IMR-90 (cell line): Measurements from ENCODE around the gene VSIR. TPM values are rescaled to one million over a fixed set of nuclear protein-coding genes. Genes with fewer than 3 reads are reported as not detected.

ENCODE experiments used
- ATAC-seq: fragments of 200-7000 bp; cut with Tn5 transposase; 2 replicates; pipeline ENCODE4 v1.9.1; 2020; ENCODE audit warnings: low read depth, mild to moderate bottlenecking, moderate library complexity
- BruUV-seq: library from RNA; stranded (reverse); fragments of 400-500 nt; replicated peaks from 2 replicates; lab custom pipeline; 2021; lab: Mats Ljungman, UMichigan
- CTCF ChIA-PET: fragments of 300-600 bp; formaldehyde crosslinking; extraction: SDS; loops from one replicate; lab custom pipeline; 2021; ENCODE audit warnings: antibody characterized with exemption; lab: Yijun Ruan, JAX
- POLR2A ChIA-PET: fragments of 300-600 bp; sonication (Branson Sonifier 250); formaldehyde crosslinking; loops from one replicate; lab custom pipeline; 2022; ENCODE audit warnings: antibody characterized with exemption; ENCODE audit not compliant: unreplicated experiment; lab: Charles Lee
- DNase-seq: peaks from one replicate; pipeline ENCODE4 v3.0.0; 2013
- H2AFZ ChIP-seq: replicated peaks from 2 replicates; pipeline ENCODE3; 2013; ENCODE audit warnings: low read length, mild to moderate bottlenecking; ENCODE audit not compliant: poor library complexity
- H2AK5ac ChIP-seq: 2 replicates; pipeline ENCODE4 v1.6.1; 2013; ENCODE audit warnings: low read depth, low read length, inconsistent platforms
- H2AK9ac ChIP-seq: replicated peaks from 2 replicates; pipeline ENCODE3; 2013; ENCODE audit warnings: mild to moderate bottlenecking, low read depth, low read length, moderate library complexity; ENCODE audit not compliant: poor library complexity
- H2BK120ac ChIP-seq: 2 replicates; pipeline ENCODE4 v1.6.1; 2013; ENCODE audit warnings: low read depth, low read length, inconsistent platforms
- H2BK15ac ChIP-seq: 3 replicates; pipeline ENCODE4 v1.6.1; 2013; ENCODE audit warnings: low read depth, low read length, inconsistent platforms
- H2BK20ac ChIP-seq: 2 replicates; pipeline ENCODE4 v1.6.1; 2013; ENCODE audit warnings: low read depth, mild to moderate bottlenecking, inconsistent platforms, low read length, moderate library complexity
- H2BK5ac ChIP-seq: 2 replicates; pipeline ENCODE4 v1.6.1; 2013; ENCODE audit warnings: mild to moderate bottlenecking, low read depth, low read length, inconsistent platforms; ENCODE audit not compliant: poor library complexity, severe bottlenecking
- H3K14ac ChIP-seq: replicated peaks from 2 replicates; pipeline ENCODE4 v1.6.1; 2013; ENCODE audit warnings: low read depth, low read length, inconsistent platforms
- H3K18ac ChIP-seq: 2 replicates; pipeline ENCODE4 v1.6.1; 2013; ENCODE audit warnings: low read depth, low read length, control low read depth
- H3K23ac ChIP-seq: 2 replicates; pipeline ENCODE4 v1.6.1; 2013; ENCODE audit warnings: low read depth, low read length, inconsistent platforms
- H3K27ac ChIP-seq: 2 replicates; pipeline ENCODE4 v1.5.1; 2013; ENCODE audit warnings: mild to moderate bottlenecking, control low read depth, low read length; ENCODE audit not compliant: insufficient read depth
- H3K27me3 ChIP-seq: 2 replicates; pipeline ENCODE4 v1.6.1; 2013; ENCODE audit warnings: low read length; ENCODE audit not compliant: control insufficient read depth, insufficient read depth
- H3K36me3 ChIP-seq: 2 replicates; pipeline ENCODE4 v1.6.1; 2013; ENCODE audit warnings: low read length, mixed read lengths; ENCODE audit not compliant: control insufficient read depth, insufficient read depth
- H3K4ac ChIP-seq: 2 replicates; pipeline ENCODE4 v1.6.1; 2013; ENCODE audit warnings: low read depth, low read length, inconsistent platforms
- H3K4me1 ChIP-seq: 2 replicates; pipeline ENCODE4 v1.6.1; 2013; ENCODE audit warnings: low read length, mixed read lengths; ENCODE audit not compliant: control insufficient read depth, insufficient read depth
- H3K4me2 ChIP-seq: 2 replicates; pipeline ENCODE4 v1.6.1; 2013; ENCODE audit warnings: low read depth, mild to moderate bottlenecking, control low read depth, low read length, moderate library complexity
- H3K4me3 ChIP-seq: 2 replicates; pipeline ENCODE4 v1.5.1; 2013; ENCODE audit warnings: low read depth, mild to moderate bottlenecking, control low read depth, low read length, moderate library complexity; ENCODE audit not compliant: insufficient read depth
- H3K56ac ChIP-seq: 2 replicates; pipeline ENCODE4 v1.6.1; 2013; ENCODE audit warnings: low read length, inconsistent platforms; ENCODE audit not compliant: insufficient read depth; ENCODE audit errors: extremely low read depth
- H3K79me1 ChIP-seq, 2 experiments: 2 replicates each; pipeline ENCODE4 v1.6.1; 2013; ENCODE audit warnings: low read length in 2 of 2, inconsistent platforms in 1 of 2, low read depth in 1 of 2
- H3K9ac ChIP-seq: 2 replicates; pipeline ENCODE4 v1.6.1; 2013; ENCODE audit warnings: low read depth, low read length, control low read depth
- H3K9me1 ChIP-seq: 2 replicates; pipeline ENCODE4 v1.6.1; 2013; ENCODE audit warnings: low read length, inconsistent platforms; ENCODE audit not compliant: insufficient read depth
- H3K9me3 ChIP-seq: 2 replicates; pipeline ENCODE4 v1.6.1; 2013; ENCODE audit warnings: low read length; ENCODE audit not compliant: control insufficient read depth, insufficient read depth
- H4K20me1 ChIP-seq: 2 replicates; pipeline ENCODE4 v1.6.1; 2013; ENCODE audit warnings: low read length, inconsistent platforms; ENCODE audit not compliant: insufficient read depth
- H4K5ac ChIP-seq: 2 replicates; pipeline ENCODE4 v1.6.1; 2013; ENCODE audit warnings: mild to moderate bottlenecking, low read depth, low read length, control low read depth
- H4K8ac ChIP-seq, 2 experiments: 2 replicates each; pipeline ENCODE4 v1.6.1; 2013; ENCODE audit warnings: low read depth in 2 of 2, low read length in 2 of 2, control low read depth in 1 of 2, inconsistent platforms in 1 of 2
- H4K91ac ChIP-seq: 2 replicates; pipeline ENCODE4 v1.6.1; 2013; ENCODE audit warnings: low read depth, low read length, inconsistent platforms; ENCODE audit not compliant: insufficient read depth
- BHLHE40 ChIP-seq: fragments of 150-350 bp; IDR thresholded peaks from 2 replicates; pipeline ENCODE4 v1.6.1; 2016; ENCODE audit warnings: mild to moderate bottlenecking, low read depth, low read length
- CEBPB ChIP-seq: IDR thresholded peaks from 2 replicates; pipeline ENCODE4 v1.6.1; 2012; ENCODE audit warnings: low read depth, low read length, improper control_type of control experiment
- CHD1 ChIP-seq: IDR thresholded peaks from 2 replicates; pipeline ENCODE4 v1.6.1; 2012; ENCODE audit warnings: low read depth, low read length, improper control_type of control experiment
- CTCF ChIP-seq: conservative IDR thresholded peaks from 2 replicates; pipeline ENCODE4 v1.5.1; 2012; ENCODE audit warnings: mild to moderate bottlenecking, low read depth, low read length, improper control_type of control experiment
- ELK1 ChIP-seq: fragments of 150-350 bp; IDR thresholded peaks from 2 replicates; pipeline ENCODE4 v1.6.1; 2016; ENCODE audit warnings: low read depth, mild to moderate bottlenecking, low read length, moderate library complexity, borderline replicate concordance
- FOS ChIP-seq: fragments of 150-350 bp; IDR thresholded peaks from 2 replicates; pipeline ENCODE4 v1.6.1; 2016; ENCODE audit warnings: low read depth, low read length
- MAFK ChIP-seq: IDR thresholded peaks from 2 replicates; pipeline ENCODE4 v1.6.1; 2012; ENCODE audit warnings: low read depth, low read length, improper control_type of control experiment
- MXI1 ChIP-seq: IDR thresholded peaks from 2 replicates; pipeline ENCODE4 v1.6.1; 2012; ENCODE audit warnings: low read depth, mild to moderate bottlenecking, low read length, moderate library complexity, borderline replicate concordance
- NFE2L2 ChIP-seq: fragments of 150-350 bp; IDR thresholded peaks from 2 replicates; pipeline ENCODE4 v1.6.1; 2016; ENCODE audit warnings: low read depth, mild to moderate bottlenecking, low read length
- RFX5 ChIP-seq: IDR thresholded peaks from 2 replicates; pipeline ENCODE4 v1.8.0; 2012; ENCODE audit warnings: low read depth, mild to moderate bottlenecking, low read length, moderate library complexity
- USF2 ChIP-seq: fragments of 150-350 bp; IDR thresholded peaks from 2 replicates; pipeline ENCODE4 v1.6.1; 2017; ENCODE audit warnings: mild to moderate bottlenecking, antibody characterized with exemption, low read length, low read depth
- WGBS, 2 experiments: methylation state at CpG; one replicate each; pipeline versions ENCODE4 v1.1.5 to v1.1.7; 2013; ENCODE audit warnings: missing lambda C conversion rate in 2 of 2; ENCODE audit not compliant: insufficient read length in 1 of 2; ENCODE audit errors: extremely low coverage in 2 of 2; 5-methylcytosine and 5-hydroxymethylcytosine counted together
- dilution Hi-C: fragments of 300-500 bp; cut with HindIII; formaldehyde crosslinking; loops from one replicate; pipeline ENCODE4 v1.14.3; 2018; ENCODE audit warnings: low sequenced_read_pairs; ENCODE audit not compliant: unreplicated experiment
- in situ Hi-C: fragments of 300-500 bp; cut with MboI; formaldehyde crosslinking; loops from 3 replicates; pipeline ENCODE4 v1.14.3; 2019; ENCODE audit warnings: low sequenced_read_pairs, inconsistent platforms, mixed read lengths
- intact Hi-C: fragments of 100-400 bp; cut with micrococcal nuclease; formaldehyde crosslinking; loops from 2 replicates; pipeline ENCODE4 v1.10.0; 2022
- polyA plus RNA-seq, 3 experiments: library from polyadenylated mRNA; depleted of rRNA; stranded (reverse); fragments of >200 nt; gene quantifications; 2 replicates each; pipeline ENCODE4 v1.2.3, GENCODE V29; 2012; ENCODE audit warnings: low replicate concordance in 1 of 3
- total RNA-seq: library from RNA; depleted of rRNA; stranded (reverse); fragments of >200 nt; gene quantifications from 2 replicates; pipeline ENCODE4 v1.2.3, GENCODE V29; 2012

VSIR gene
- total and polyA plus RNA-seq, 2 of the 4 experiments (the other 2 are of a cell fraction) = 5.0 to 23.8 TPM

GRCh38 chr10:71740069-71740653 lies 33.2 kb downstream of the VSIR start:
- no peak overlapping the region for H3K4ac ChIP-seq
- no peak overlapping the region for H4K5ac ChIP-seq
- H3K27me3 ChIP-seq = peaks cover 10% of the 10 kb centered on the region
- H4K8ac ChIP-seq = no peak overlapping the region
- no peaks in the 10 kb centered on the region for H3K9me1 ChIP-seq
- no peak overlapping the region for H3K9ac ChIP-seq
- H3K27ac ChIP-seq = no peak overlapping the region
- no peak overlapping the region for H2AFZ ChIP-seq
- ChIA-PET CTCF (interaction anchor here (1.4 kb wide), 1 partner anchor 15 kb away, joined by 3 read pairs; no protein-coding TSS in a partner anchor), POLR2A (no interaction called here)
- H2BK120ac ChIP-seq = no peak overlapping the region
- H4K91ac ChIP-seq = no peak overlapping the region
- in situ Hi-C loops = no loop called here
- BruUV-seq = no TSS peak
- H3K23ac ChIP-seq = no peak overlapping the region
- H2AK9ac ChIP-seq = no peak overlapping the region
- DNase-seq (peak; percentile 78), ATAC-seq (peak; percentile 94)
- peaks cover 2% of the 10 kb centered on the region; the same call in 1 of the 2 replicates for H3K4me1 ChIP-seq
- peaks cover 2% of the 10 kb centered on the region; the same call in 1 of the 2 replicates for H3K9me3 ChIP-seq
- no peaks in the 10 kb centered on the region for H3K79me1 ChIP-seq
- TF ChIP-seq MXI1 (no peak), NFE2L2 (no peak), ELK1 (no peak), CHD1 (no peak), CEBPB (no peak), USF2 (no peak), BHLHE40 (no peak), RFX5 (no peak), FOS (no peak), CTCF (no peak), MAFK (no peak)
- H2BK15ac ChIP-seq = no peak overlapping the region
- no peak overlapping the region for H3K56ac ChIP-seq
- no peak overlapping the region for H2AK5ac ChIP-seq
- no peak overlapping the region for H3K4me3 ChIP-seq
- H3K14ac ChIP-seq = no peak overlapping the region
- WGBS, 2 experiments = 17% methylated on average over 4 of the region's 9 CpGs; no CpG with 5 or more reads in 1 of the 2 experiments
- H4K20me1 ChIP-seq = no peaks in the 10 kb centered on the region; the same call in 1 of the 2 replicates
- no peak overlapping the region for H3K4me2 ChIP-seq
- no peak overlapping the region for H2BK20ac ChIP-seq
- intact Hi-C loops = no loop called here
- no peak overlapping the region for H2BK5ac ChIP-seq
- no peak overlapping the region for H3K18ac ChIP-seq
- dilution Hi-C loops = no loop called here
- no peaks in the 10 kb centered on the region for H3K36me3 ChIP-seq
